ENCODE measurements around the gene TMEM119.
"Not testable (repeated sequence)": the region's sequence is repeated elsewhere in the genome, so short reads cannot be mapped to it uniquely, and the experiment has no call there.

TMEM119 gene

DNA sequence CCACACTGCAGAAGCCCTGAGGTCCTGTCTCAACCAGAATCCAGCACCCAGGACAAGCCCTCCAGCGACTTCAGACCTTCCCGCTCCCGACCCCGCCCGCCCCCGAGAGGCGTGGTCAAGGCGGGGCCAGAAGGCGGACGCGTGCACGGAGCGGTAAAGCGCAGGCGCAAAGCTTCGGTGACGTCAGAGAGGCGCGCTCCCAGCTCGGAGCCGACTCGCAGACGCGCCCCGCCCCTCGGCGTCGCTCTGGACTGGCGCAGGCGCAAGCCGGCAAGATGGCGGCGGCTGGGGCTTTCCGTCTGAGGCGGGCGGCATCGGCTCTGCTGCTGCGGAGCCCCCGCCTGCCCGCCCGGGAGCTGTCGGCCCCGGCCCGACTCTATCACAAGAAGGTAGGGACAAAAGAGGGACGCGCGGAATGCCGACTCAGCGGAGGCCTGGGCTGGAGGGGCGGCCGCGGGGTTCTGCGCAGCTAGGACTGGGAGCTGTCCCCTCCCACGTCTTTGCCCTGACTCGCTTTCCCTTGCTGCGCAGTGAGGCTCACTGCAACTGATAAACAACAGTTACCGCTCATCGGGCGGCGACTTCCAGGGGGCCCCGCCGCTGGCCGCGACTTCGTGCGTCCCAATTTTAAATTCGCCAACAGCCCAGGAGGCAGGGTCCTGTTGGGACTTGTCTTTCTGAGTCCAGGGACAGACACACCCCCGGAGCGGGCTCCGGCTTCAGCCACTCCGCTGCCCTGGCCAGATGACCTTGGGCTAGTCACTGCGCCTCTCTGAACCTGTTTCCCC, 35.3 kb downstream of the TMEM119 start, which contains the start of gene ISCU:
ISCU (plus strand) TSS at position 249 of the 788 bp plus-strand sequence; CDS start at position 276, 27 bp downstream.
- DNase-seq: peak; percentile 95

DNA sequence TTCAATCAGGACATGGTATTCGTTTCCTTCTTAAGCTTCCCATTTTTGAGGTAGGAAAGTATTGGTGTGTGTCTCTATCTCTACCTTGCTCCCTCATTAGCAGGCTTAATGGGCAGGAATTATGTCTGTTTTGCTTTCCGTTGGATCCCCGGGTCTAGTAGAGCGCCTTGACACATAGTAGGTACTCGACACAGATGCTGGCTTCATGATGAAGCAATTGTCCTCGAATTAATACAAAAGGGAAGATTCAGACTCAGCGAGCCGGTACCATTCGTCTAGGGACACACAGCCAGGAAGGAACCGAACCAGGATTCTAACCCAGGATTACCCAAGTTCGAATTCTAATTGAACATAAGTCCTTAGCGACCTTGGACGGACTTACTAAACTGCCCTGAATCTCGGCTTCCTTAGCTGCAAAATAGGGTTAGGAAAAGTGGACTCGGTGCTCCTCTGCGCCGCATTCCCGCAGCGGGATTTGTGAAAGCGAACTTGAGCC, 36.0 kb downstream of the TMEM119 start:
- DNase-seq: no peak

DNA sequence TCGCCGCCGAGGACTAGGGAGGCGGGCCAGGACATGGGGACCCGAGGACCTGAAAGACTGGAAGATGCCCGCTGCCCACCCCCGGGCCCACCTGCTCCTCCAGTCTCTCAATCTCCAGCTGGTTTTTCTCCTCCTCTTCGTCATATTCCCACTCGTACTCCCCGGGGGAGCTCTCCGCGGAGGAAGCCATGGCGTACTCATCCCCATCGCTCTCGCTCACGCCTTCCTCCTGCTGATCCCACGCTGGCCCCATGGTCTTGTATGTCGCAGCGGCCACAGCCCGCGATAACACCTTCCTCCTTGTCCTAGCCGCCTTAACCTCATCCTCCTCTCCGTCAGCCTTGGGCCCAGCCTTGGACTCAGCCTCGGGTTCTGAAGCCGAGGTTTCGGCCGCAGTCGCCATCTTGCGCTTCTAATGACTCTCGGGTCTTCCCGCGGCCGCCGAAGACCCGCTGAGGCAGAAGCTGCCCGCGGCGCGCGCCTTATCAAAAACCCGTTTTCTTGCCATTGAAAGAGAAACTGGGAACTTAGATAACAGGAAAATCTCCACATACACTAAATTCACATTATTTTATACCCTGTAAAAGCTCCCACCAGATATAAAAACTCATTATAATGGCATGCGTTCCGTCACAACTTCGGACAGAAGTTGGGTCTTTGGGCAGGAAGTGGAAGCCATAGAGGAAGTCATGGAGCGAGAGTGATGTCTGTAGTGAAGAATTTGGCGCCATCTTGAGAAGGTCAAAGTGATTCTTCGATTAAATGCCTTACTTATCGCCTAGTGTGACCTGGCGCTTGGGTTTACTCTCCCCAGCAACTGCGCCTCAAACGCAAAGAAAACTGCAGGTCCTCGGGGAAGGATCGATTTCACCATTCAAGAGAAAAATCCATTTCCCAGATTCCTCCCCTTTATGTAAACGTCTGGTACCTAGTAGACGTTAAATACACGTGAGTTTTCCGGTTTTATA, 36.8 kb downstream of the TMEM119 start, which contains the start of gene SART3:
SART3 (minus strand) TSS at position 422 of the 968 bp plus-strand sequence; CDS start at position 403, 19 bp downstream.
- DNase-seq: peak; percentile 92

DNA sequence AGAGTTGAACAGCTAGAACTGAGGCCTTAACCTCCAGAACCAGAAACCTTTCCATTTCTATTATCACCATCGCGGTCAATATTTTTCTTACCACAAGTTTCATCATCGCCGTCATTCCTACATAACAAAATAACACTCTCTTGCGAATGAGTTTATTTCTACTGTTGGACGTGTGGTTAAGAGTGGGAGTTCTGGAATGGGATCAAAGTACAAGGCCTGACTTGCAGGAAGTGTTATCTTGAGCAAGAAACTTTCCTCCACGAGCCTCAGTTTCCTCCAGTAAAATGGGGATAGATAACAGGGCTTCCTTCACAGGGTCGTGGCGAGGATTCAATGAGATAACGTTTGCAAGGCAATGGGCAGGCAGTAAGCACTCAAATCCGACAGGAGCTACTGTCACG, 37.6 kb downstream of the TMEM119 start:
- DNase-seq: peak; percentile 45

DNA sequence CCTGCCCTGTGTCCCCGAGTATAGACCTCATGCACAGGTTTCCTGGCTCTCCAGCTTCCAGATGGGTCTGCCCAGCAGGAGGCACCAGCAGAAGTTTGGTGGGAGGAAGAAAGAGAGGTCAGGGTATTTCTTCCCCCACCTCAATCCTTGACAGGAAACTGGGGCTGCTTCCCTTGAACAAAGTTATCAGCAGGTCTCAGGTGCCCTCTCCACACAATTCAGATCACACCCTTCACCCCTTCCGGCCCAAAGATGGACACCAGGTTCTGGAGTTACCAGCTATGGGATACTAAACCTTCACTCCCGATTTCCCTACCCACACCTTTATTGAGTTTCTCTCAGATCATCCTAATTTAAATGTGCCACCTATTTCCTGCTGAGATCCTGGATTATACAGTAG, 38.1 kb downstream of the TMEM119 start:
- DNase-seq: no peak

DNA sequence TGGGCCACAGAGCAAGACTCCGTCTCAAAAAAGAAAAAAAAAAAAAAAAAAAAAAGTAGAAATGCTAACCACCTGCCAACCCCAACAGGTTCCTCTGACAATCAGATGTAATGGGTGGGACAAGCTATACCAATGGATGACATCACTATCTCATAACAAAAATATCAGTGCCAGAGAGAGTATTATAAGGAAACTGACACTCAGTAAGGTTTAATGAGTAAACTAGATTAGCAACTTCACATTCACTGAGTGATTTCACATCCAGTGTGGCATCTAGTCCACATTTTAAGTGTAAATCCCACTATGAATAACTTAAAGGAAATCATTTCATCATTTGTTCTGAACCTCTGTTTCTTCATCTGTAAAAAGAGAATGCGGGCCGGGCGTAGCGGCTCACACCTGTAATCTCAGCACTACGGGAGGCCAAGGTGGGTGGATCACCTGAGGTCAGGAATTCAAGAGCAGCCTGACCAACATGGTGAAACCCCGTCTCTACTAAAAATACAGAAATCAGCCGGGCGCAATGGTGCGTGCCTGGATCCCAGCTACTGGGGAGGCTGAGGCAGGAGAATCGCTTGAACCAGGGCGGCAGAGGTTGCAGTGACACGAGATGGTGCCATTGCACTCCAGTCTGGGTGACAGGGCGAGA, 38.8 kb downstream of the TMEM119 start:
- no peak for DNase-seq

DNA sequence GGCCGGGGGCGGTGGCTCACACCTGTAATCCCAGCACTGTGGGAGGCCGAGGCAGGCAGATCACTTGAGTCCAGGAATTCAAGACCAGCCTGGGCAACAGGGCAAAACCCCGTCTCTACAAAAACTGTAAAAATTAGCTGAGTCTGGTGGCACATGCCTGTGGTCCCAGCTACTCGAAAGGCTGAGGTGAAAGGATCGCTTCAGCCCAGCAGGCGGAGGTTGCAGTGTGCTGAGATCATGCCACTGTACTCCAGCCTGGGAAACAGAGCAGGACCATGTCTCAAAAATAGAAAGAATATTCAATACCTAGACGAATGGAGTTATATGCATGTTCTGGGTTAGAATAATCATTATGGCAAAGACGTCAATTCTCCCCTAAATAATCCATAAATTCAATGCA, 42.5 kb downstream of the TMEM119 start:
- DNase-seq: not testable (repeated sequence)

DNA sequence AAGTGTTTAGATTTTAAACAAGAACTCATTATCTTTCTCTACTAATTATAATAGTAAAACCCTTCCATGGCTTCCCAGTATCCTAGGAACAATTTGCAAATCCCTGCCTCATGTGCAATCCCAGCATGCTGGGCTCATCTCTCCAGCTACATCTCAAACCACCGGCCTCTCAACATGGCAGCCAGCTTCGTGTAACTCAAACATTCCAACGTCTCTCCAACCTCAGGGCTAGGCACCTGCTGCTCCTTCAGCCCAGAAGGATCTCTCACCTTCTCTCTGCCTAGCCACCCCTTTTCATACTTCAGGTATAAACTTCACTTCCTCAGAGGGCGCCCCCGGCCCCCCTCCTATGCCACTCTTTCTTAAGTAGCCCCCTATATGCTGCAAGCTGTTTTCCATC, 44.1 kb downstream of the TMEM119 start:
- DNase-seq: no peak

DNA sequence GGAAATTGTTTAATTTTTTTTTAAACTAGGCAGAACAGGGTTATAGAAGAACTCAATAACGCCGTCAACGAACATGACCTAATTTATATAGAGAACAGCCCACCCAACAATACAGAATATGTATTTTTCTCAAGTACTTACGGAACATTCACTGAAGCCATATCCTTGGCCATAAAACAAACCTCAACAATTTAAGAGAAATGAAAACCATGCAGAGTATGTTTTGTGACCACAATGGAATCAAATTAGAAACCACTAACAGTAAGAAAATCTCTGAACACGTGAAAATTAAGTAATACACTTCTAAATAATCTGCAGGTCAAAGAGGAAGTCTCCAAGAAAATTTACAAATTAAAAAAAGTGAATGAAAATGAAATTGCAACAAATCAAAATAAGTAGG, 46.3 kb downstream of the TMEM119 start:
- peak; percentile 9 for DNase-seq

DNA sequence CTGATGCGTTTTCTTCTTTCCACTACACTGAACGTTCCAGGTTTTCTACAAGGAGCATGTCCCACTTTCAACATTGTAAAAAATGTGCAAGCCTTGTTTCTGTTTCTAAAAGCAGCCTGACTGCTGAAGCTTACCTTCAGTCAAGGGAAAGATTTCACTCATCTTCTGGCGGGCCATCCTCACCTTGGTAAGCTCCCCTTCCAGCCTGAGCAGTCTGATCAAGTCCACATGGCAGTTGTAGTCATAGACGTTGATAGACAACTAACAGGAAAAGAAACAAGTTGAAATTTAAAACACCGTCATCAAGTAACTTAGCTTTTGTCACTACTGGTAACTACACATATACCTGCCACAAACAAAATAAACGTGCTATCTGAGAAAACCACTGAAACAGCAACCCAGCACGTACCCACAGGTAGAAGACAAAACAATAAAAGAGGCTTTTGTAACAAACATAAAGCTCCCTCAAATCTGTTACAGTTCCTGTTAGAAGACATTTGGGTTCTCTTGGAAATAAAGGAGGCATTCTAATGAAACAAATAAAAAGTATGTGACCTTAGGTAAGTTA, 48.8 kb downstream of the TMEM119 start:
- no peak for DNase-seq

DNA sequence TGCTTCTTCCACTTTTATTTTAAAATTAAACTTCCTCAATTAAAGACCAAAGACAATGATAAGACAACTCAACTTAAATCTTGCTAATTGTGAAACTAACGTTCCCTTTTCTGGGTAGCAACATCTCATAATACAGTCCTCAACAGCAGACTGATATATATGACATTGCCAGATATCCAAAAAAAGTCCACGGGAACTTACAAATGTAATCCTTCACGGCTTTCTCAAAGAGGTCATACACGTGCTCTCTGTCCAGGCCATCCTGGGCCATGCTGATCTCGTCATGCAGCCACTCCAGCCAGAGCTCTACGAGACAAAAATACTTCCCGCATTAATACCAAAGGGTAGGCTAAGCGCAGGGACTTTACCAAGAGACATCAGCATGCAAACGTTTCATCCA, 50.2 kb downstream of the TMEM119 start:
- no peak for DNase-seq

DNA sequence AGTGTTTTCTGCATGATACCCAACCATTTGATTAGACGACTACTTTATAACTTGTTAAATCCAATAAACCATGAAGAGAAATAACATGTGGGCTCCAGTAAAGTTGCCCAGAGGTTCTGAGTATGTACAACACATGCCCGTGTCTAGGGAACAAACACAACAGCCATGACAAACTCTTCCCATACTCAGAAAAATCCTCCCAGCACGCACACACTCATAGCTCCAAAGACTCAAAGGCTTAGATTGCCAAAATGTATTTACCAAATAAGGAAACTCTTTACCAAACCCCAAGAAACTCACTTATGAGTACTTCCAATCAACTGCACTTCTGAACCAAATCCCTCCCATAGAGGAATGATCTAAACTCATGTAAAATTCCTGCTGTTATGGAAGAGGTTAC, 54.2 kb downstream of the TMEM119 start:
- no peak for DNase-seq

DNA sequence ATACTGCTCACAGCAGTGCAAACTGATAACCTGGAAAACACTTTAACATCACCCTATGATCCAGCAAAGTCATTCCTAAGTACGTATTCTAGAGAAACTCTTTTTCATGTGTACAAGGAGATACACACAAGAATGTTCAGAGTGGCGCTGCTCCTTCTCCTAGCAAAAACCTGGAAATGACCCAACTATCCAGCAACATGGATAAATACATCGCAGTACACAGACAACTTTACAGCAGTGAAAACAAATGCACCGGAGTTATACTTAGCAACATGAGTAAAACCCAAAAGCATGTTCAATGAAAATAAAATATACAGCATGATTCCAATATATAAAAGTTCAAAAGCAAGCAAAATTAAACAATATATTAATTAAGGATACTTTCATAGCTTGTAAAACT, 55.6 kb downstream of the TMEM119 start:
- DNase-seq: no peak
